CD4-positive, alpha-beta T cell treated with Interleukin-4 for 4 hours (primary cell): ENCODE measurements around the gene PLAC8L1.

Experiments
- DNase-seq: peaks from one replicate; pipeline ENCODE4 v3.0.0-alpha.2; 2020

Gene PLAC8L1

DNA sequence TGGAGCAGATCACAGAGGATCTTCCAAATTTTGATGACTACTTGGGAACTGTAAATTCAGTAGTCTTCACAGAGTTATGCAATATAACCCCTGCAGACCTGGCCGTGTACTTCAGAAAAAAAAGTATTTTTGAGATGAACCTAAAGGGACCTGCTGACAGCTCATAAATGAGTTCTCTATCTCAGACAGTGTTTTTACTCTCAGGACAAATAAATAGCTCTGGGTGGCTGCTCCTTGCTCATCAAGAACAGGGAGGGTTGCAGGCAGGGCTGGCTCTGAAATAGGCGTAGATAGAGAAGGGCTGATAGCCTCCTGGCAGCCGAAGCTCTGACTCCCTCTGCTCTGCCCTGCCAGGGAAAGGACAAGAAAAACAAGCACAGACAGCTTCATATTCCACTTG, 64.8 kb downstream of the PLAC8L1 start:
- no peak for DNase-seq

DNA sequence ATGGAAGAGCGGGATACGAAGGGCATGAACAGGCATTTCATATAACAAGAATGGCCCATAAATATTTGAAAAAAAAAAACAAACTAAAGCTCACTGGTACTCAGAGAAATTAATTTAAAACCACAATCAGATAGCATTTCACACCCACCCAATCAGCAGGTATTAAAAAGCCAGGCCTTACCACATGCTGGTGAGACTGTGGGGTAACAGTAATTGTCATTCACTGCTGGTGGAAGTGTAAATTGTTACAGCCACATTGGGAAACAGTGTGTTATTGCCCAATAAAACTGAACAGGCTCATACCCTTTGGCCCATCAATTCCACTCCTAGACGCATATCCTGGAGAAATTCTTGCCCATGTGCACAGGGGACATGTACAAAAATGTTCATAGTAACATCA, 66.0 kb downstream of the PLAC8L1 start:
- no peak for DNase-seq

DNA sequence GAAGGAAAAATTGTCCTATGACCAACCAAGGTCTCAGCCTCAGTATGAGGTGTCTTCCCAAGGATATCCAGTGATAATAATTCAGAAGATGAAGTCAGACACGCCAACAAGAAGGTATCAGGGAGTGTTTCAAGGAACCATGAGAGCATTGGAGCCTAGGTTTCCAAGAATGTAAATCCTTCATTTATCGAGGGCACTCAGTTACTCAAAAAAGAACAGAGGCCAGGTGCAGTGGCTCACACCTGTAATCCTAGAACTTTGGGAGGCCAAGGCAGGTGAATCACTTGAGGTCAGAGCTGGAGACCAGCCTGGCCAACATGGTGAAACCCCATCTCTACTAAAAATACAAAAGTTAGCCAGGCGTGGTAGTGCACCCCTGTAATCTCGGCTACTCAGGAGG, 70.8 kb downstream of the PLAC8L1 start:
- no peak for DNase-seq
